Neural crest cell (in vitro differentiated cells): ENCODE results near the gene MUC22. TPM values are rescaled to one million over a fixed set of nuclear protein-coding genes. Genes with fewer than 3 reads are reported as not detected.
"Not testable (repeated sequence)": the region's sequence is repeated elsewhere in the genome, so short reads cannot be mapped to it uniquely, and the experiment has no call there.

ENCODE experiments used
- DNase-seq: peaks from one replicate; pipeline ENCODE4 v3.0.0; 2021; ENCODE audit warnings: low read depth, mixed read lengths, low spot score
- H3K27ac Mint-ChIP-seq: one replicate; pipeline ENCODE4 v1.8.0; 2021; ENCODE audit warnings: mild to moderate bottlenecking, mixed read lengths; ENCODE audit not compliant: unreplicated experiment
- H3K27me3 Mint-ChIP-seq: 2 replicates; pipeline ENCODE4 v1.8.0; 2021; ENCODE audit warnings: low read depth, mild to moderate bottlenecking, mixed read lengths
- H3K36me3 Mint-ChIP-seq: 2 replicates; pipeline ENCODE4 v1.8.0; 2021; ENCODE audit warnings: low read depth, mild to moderate bottlenecking, mixed read lengths
- H3K4me1 Mint-ChIP-seq: 2 replicates; pipeline ENCODE4 v1.8.0; 2021; ENCODE audit warnings: mixed read lengths
- H3K4me3 Mint-ChIP-seq: one replicate; pipeline ENCODE4 v1.8.0; 2021; ENCODE audit warnings: mild to moderate bottlenecking, mixed read lengths
- H3K9me3 Mint-ChIP-seq: 2 replicates; pipeline ENCODE4 v1.8.0; 2021; ENCODE audit warnings: mixed read lengths
- total RNA-seq: library from RNA; stranded (reverse); gene quantifications from 2 replicates; pipeline ENCODE4 v1.2.1, GENCODE V29; 2021
- TF ChIP-seq, protein P1 (sequence below): fragments of 200-600 bp; sonication (generic); conservative IDR thresholded peaks from 2 replicates; pipeline ENCODE4 v1.5.0; 2021; ENCODE audit warnings: antibody characterized with exemption, mild to moderate bottlenecking

Gene MUC22
- total RNA-seq, 1 donor from 2014 or later, result not detected

DNA sequence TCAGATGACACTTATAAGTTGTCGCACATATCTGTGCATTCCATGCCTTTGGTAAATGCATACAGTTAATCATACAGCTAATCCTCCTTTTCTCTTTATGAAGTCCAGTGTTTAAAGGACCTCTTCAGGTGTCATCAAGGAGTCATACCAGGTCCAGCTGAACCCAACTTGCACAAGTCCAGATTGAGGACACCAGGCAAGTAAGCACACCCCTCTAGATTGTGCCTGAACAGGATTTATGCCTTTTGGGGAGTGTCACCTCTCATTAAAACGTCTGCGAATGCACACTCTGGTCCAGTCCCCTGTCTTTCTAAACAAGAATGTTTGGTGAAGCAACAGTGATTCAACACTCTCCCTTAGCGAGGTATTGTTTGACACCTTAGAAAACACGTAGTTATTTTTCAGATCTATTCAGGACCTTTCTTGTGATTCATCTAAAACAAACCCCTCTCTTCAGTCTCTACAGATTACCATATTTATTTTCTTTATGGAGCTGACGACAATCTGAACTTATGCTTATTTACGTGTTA lies 53.7 kb downstream of the MUC22 start:
- no peak overlapping the region for H3K4me3 Mint-ChIP-seq
- H3K27ac Mint-ChIP-seq, result no peak overlapping the region
- TF ChIP-seq, protein P1, sequence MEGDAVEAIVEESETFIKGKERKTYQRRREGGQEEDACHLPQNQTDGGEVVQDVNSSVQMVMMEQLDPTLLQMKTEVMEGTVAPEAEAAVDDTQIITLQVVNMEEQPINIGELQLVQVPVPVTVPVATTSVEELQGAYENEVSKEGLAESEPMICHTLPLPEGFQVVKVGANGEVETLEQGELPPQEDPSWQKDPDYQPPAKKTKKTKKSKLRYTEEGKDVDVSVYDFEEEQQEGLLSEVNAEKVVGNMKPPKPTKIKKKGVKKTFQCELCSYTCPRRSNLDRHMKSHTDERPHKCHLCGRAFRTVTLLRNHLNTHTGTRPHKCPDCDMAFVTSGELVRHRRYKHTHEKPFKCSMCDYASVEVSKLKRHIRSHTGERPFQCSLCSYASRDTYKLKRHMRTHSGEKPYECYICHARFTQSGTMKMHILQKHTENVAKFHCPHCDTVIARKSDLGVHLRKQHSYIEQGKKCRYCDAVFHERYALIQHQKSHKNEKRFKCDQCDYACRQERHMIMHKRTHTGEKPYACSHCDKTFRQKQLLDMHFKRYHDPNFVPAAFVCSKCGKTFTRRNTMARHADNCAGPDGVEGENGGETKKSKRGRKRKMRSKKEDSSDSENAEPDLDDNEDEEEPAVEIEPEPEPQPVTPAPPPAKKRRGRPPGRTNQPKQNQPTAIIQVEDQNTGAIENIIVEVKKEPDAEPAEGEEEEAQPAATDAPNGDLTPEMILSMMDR, result no peak
- H3K36me3 Mint-ChIP-seq, result no peaks in the 10 kb centered on the region
- DNase-seq, result no peak
- H3K9me3 Mint-ChIP-seq, result no peaks in the 10 kb centered on the region
- H3K27me3 Mint-ChIP-seq, result no peaks in the 10 kb centered on the region
- peaks cover 6% of the 10 kb centered on the region for H3K4me1 Mint-ChIP-seq

DNA sequence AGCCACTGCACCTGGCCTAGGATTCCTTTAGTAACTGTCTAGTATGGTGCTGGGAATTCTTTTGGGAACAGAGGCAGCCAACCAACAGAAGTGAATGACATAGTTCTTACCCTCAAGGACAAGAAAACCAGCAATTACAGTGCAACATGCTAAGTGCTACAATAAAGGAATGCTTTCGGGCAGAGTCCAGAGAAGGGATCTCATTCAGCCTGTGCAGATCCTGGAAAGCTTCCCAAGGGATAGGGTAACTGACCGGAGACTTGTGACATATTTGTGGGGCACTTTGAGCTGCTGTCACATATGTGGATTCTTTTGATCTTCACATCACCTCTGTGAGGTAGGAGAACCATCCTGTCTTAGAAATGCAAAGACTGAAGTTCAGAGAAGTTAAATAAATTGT lies 55.3 kb downstream of the MUC22 start:
- Mint-ChIP-seq H3K4me1 (peaks cover 11% of the 10 kb centered on the region), H3K27ac (no peak overlapping the region), H3K36me3 (no peaks in the 10 kb centered on the region), H3K27me3 (no peaks in the 10 kb centered on the region), H3K9me3 (no peaks in the 10 kb centered on the region), H3K4me3 (no peak overlapping the region)
- DNase-seq, result no peak
- TF ChIP-seq, protein P1, result no peak

DNA sequence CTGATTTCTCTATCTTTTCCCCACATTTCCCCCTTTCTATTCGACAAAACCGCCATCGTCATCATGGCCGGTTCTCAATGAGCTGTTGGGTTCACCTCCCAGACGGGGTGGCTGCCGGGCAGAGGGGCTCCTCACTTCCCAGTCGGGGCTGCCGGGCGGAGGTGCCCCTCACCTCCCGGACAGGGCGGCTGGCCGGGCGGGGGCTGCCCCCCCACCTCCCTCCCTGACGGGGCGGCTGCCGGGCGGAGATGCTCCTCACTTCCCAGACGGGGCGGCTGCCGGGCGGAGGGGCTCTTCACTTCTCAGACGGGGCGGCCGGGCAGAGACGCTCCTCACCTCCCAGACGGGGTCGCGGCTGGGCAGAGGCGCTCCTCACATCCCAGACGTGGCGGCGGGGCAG lies 56.8 kb downstream of the MUC22 start:
- not testable (repeated sequence) for H3K9me3 Mint-ChIP-seq, H3K27me3 Mint-ChIP-seq, DNase-seq, H3K4me3 Mint-ChIP-seq, H3K36me3 Mint-ChIP-seq, H3K27ac Mint-ChIP-seq
- peaks cover 15% of the 10 kb centered on the region for H3K4me1 Mint-ChIP-seq

DNA sequence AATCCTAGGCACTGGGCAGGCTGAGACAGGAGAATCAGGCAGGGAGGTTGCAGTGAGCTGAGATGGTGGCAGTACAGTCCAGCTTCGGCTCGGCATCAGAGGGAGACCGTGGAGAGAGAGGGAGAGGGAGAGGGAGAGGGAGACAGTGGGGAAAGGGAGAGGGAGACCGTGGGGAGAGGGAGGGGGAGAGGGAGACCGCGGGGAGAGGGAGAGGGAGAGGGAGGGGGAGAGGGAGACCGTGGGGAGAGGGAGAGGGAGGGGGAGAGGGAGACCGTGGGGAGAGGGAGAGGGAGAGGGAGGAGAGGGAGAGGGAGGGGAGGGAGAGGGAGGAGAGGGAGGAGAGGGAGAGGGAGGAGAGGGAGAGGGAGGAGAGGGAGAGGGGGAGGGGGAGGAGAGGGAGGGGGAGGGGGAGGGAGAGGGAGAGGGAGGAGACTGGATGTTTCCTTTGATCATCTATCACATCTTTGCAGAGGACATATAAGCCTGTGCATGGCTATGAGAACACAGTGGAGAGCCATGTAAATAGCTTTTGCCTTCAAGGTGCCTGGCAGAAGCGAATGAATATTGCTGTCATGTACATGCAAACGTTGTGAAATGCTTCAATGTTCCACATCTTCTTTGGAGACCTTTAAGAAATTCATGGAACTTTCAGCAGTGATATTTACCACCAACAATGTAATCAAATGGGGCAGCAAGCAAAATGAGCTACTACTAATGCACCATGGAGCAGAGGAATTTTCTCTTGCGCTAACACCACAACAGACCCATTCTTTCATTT lies 57.8 kb downstream of the MUC22 start:
- H3K27me3 Mint-ChIP-seq, H3K4me3 Mint-ChIP-seq, H3K9me3 Mint-ChIP-seq, DNase-seq, H3K27ac Mint-ChIP-seq, H3K36me3 Mint-ChIP-seq: not testable (repeated sequence)
- H3K4me1 Mint-ChIP-seq, result peaks cover 15% of the 10 kb centered on the region

DNA sequence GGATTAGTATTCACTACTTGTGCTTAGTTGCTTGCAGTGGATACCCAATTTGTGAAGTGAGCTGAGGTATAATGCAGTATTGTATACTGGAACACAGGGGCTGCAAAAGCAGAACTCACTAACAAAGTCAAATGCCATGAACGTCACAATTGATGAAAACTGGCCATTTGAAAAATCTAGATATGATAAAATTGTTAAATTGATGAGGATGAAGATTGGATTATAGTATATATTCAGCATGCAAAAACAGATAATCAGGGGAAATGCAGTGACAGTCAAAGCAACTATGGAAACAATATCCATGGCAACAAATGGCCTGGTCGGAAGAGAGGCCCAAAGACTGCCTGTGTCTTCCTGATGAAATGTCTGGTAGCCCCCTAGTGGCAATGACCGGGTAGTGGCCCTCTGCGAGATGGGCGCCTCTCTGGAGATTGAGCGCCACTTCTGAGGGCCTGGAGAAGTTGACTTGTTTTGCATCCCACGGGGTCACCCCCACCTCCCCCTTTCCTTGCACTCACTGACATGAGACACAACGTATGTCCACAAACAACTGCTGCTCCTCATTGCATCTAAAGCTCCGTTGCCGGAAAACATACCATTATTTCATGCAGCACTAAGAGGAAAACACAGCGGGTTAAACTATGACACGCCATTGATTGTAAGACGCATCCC lies 58.5 kb downstream of the MUC22 start:
- TF ChIP-seq, protein P1, result peak; percentile 95
- H3K4me3 Mint-ChIP-seq, result no peak overlapping the region
- peaks cover 15% of the 10 kb centered on the region for H3K4me1 Mint-ChIP-seq
- H3K9me3 Mint-ChIP-seq, result no peaks in the 10 kb centered on the region
- peak; percentile 76 for DNase-seq
- no peak overlapping the region for H3K27ac Mint-ChIP-seq
- no peaks in the 10 kb centered on the region for H3K36me3 Mint-ChIP-seq
- no peaks in the 10 kb centered on the region for H3K27me3 Mint-ChIP-seq

DNA sequence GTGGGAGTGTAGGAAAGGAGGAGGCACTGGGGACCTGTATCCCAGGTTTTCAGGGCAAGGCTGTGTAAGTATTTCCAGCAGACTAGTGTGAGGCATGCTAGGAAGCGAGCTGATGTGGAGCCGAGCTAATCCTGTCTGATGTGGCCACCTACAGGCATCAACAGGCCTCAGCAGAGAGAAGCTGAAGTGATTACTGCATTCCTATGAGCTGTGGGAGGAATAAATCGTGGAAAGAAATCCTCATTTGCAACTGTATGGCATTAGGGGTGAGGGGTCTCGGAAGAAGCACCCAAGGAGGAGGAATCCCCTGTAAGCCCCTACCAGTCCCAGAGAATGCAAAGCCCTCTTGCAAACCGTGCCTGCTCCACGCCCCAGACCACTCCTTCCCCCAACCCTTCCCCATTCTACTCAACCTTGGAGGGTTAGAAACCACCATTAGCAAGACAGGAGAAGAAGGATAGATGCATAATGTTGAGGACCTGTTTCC lies 60.5 kb downstream of the MUC22 start:
- peak; percentile 29 for DNase-seq
- no peaks in the 10 kb centered on the region for H3K36me3 Mint-ChIP-seq

More for the DNA sequence above, 60.5 kb downstream of the MUC22 start:
- no peak overlapping the region for H3K27ac Mint-ChIP-seq
- no peaks in the 10 kb centered on the region for H3K9me3 Mint-ChIP-seq
- peaks cover 15% of the 10 kb centered on the region for H3K4me1 Mint-ChIP-seq
- TF ChIP-seq, protein P1, result peak; percentile 75
- H3K27me3 Mint-ChIP-seq, result no peaks in the 10 kb centered on the region
- no peak overlapping the region for H3K4me3 Mint-ChIP-seq
